B cell (primary cell): ENCODE measurements around the gene CLCN3. TPM values are rescaled to one million over a fixed set of nuclear protein-coding genes. Genes with fewer than 3 reads are reported as not detected.

ENCODE experiments used
- ATAC-seq: fragments of 200-7000 bp; cut with Tn5 transposase; one replicate; pipeline ENCODE4 v1.10.0; 2021; ENCODE audit warnings: low read depth, mild to moderate bottlenecking, moderate number of reproducible peaks, moderate library complexity
- CTCF ChIA-PET: fragments of 350-600 bp; sonication (Branson Sonifier 250); formaldehyde crosslinking; loops from one replicate; lab custom pipeline; 2021; ENCODE audit warnings: antibody characterized with exemption, inconsistent platforms; lab: Charles Lee
- POLR2A ChIA-PET: fragments of 350-600 bp; sonication (Branson Sonifier 250); formaldehyde crosslinking; loops from one replicate; lab custom pipeline; 2021; ENCODE audit warnings: antibody characterized with exemption; lab: Charles Lee
- DNase-seq: peaks from one replicate; pipeline ENCODE4 v3.0.0; 2013
- H2AFZ ChIP-seq: 2 replicates; pipeline ENCODE4 v1.6.1; 2012; ENCODE audit warnings: mild to moderate bottlenecking, low read depth, low read length; ENCODE audit not compliant: insufficient read depth, poor library complexity, severe bottlenecking
- H3K27ac ChIP-seq, 2 donors: 1 replicate in 1 of 2; 2 replicates in 1 of 2; pipeline ENCODE4 v1.5.1; 2012 to 2013; ENCODE audit warnings: low read length in 2 of 2, mild to moderate bottlenecking in 2 of 2, moderate library complexity in 1 of 2
- H3K27me3 ChIP-seq, 4 experiments: fragments of 200-600 bp in 1 of 4; sonication (generic) in 1 of 4; replicated peaks in 1 of 4; 1 replicate in 2 of 4; 2 replicates in 2 of 4; pipeline versions ENCODE4 v1.6.1 to v1.7.0; 2013 to 2016; ENCODE audit warnings: low read length in 3 of 4, mild to moderate bottlenecking in 2 of 4, mixed read lengths in 1 of 4, moderate library complexity in 1 of 4; ENCODE audit not compliant: insufficient read depth in 4 of 4, control insufficient read depth in 3 of 4; ENCODE audit errors: control extremely low read depth in 1 of 4
- H3K36me3 ChIP-seq, 2 experiments: replicated peaks in 1 of 2; 1 replicate in 1 of 2; 2 replicates in 1 of 2; pipeline versions ENCODE4 v1.6.1 to v1.7.1; 2013; ENCODE audit warnings: low read length in 1 of 2; ENCODE audit not compliant: insufficient read depth in 2 of 2, control insufficient read depth in 1 of 2; ENCODE audit errors: control extremely low read depth in 1 of 2, extremely low read depth in 1 of 2
- H3K4me1 ChIP-seq, 2 donors: fragments of 200-600 bp in 1 of 2; sonication (generic) in 1 of 2; 1 replicate in 1 of 2; 2 replicates in 1 of 2; pipeline versions ENCODE4 v1.5.1 to v1.6.1; 2013 to 2017; ENCODE audit warnings: low read length in 2 of 2; ENCODE audit not compliant: control insufficient read depth in 2 of 2, insufficient read depth in 2 of 2
- H3K4me2 ChIP-seq: replicated peaks from 2 replicates; pipeline ENCODE3; 2012; ENCODE audit warnings: mild to moderate bottlenecking, low read depth, low read length; ENCODE audit not compliant: poor library complexity, severe bottlenecking
- H3K4me3 ChIP-seq, 5 experiments: fragments of 200-600 bp in 1 of 5; sonication (generic) in 1 of 5; 1 replicate in 3 of 5; 2 replicates in 2 of 5; pipeline versions ENCODE4 v1.5.1 to v1.7.0; 2011 to 2016; ENCODE audit warnings: low read length in 4 of 5, mild to moderate bottlenecking in 4 of 5, low read depth in 2 of 5, control low read depth in 1 of 5, moderate library complexity in 1 of 5; ENCODE audit not compliant: insufficient read depth in 1 of 5; ENCODE audit errors: control extremely low read depth in 1 of 5, extremely low read depth in 1 of 5
- H3K79me2 ChIP-seq: fragments of 200-600 bp; sonication (generic); one replicate; pipeline ENCODE4 v1.6.0; 2016; ENCODE audit warnings: low read length; ENCODE audit not compliant: control insufficient read depth, insufficient read depth
- H3K9ac ChIP-seq: fragments of 200-600 bp; sonication (generic); 2 replicates; pipeline ENCODE4 v1.6.1; 2017; ENCODE audit warnings: mild to moderate bottlenecking, low read length, moderate library complexity
- H3K9me3 ChIP-seq, 3 donors: one replicate each; pipeline versions ENCODE4 v1.6.1 to v1.7.1; 2013; ENCODE audit warnings: low read length in 2 of 3; ENCODE audit not compliant: control insufficient read depth in 2 of 3, insufficient read depth in 1 of 3; ENCODE audit errors: control extremely low read depth in 1 of 3
- H4K20me1 ChIP-seq: 2 replicates; pipeline ENCODE4 v1.6.0; 2012; ENCODE audit warnings: mild to moderate bottlenecking, low read length; ENCODE audit not compliant: insufficient read depth, control insufficient read depth, poor library complexity, severe bottlenecking
- H3K27ac Mint-ChIP-seq: one replicate; pipeline ENCODE4 v1.8.0; 2021; ENCODE audit warnings: mixed read lengths
- H3K27me3 Mint-ChIP-seq: one replicate; pipeline ENCODE4 v1.8.0; 2021; ENCODE audit warnings: mixed read lengths
- H3K4me1 Mint-ChIP-seq: one replicate; pipeline ENCODE4 v1.8.0; 2021; ENCODE audit warnings: mixed read lengths
- H3K4me3 Mint-ChIP-seq: one replicate; pipeline ENCODE4 v1.8.0; 2021; ENCODE audit warnings: mixed read lengths
- H3K9me3 Mint-ChIP-seq: one replicate; pipeline ENCODE4 v1.8.0; 2022; ENCODE audit warnings: mixed read lengths; ENCODE audit not compliant: insufficient read depth
- EZH2 ChIP-seq: IDR thresholded peaks from 2 replicates; pipeline ENCODE4 v1.6.1; 2012; ENCODE audit warnings: borderline replicate concordance, low read depth, mild to moderate bottlenecking, moderate library complexity, low read length; ENCODE audit not compliant: insufficient read depth, poor library complexity, severe bottlenecking
- WGBS: methylation state at CpG from one replicate; pipeline ENCODE4 v1.1.5; 2013; ENCODE audit warnings: missing lambda C conversion rate; ENCODE audit not compliant: insufficient coverage; 5-methylcytosine and 5-hydroxymethylcytosine counted together
- intact Hi-C: fragments of 100-400 bp; cut with micrococcal nuclease; formaldehyde crosslinking; loops from one replicate; pipeline ENCODE4 v1.10.0; 2022
- polyA plus RNA-seq: library from polyadenylated mRNA; depleted of rRNA; stranded (reverse); fragments of >200 nt; gene quantifications from 2 replicates; pipeline ENCODE4 v1.2.3, GENCODE V29; 2012
- total RNA-seq, 2 donors: library from RNA; stranded (reverse); fragments of 120-200 nt in 1 of 2; gene quantifications; 1 replicate in 1 of 2; 2 replicates in 1 of 2; pipeline versions ENCODE4 v1.2.3 to v1.2.4, GENCODE V29; 2013 to 2022
- TF ChIP-seq, protein P1 (sequence below): fragments of 200-600 bp; IDR thresholded peaks from one replicate; pipeline ENCODE4 v1.8.0; 2022; ENCODE audit warnings: antibody characterized with exemption, mild to moderate bottlenecking

CLCN3 gene
- total and polyA plus RNA-seq, 2 donors (not counting 1 experiment from before 2014, with no cell fraction given): 5.0 to 32.7 TPM

DNA sequence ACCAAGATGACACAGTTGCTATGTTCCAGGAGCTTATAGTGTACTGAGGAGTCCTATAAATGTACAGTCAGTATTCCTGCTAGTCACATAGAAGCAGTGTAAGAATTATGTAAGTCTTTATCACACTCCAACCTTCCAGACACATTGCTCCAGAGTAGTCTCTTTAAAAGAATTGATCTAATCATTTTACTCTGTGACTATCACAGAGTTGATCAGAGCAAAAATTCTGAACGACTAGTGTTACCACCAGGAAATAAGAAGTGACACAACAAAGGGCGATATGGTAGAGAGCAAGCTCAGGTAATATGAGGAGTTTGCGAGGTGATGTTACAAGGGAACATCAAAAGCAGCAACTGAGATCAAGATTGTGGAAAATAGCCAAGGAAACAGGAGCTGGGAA, 146.4 kb downstream of the CLCN3 start:
- no peak overlapping the region for H3K4me3 ChIP-seq
- no peaks in the 10 kb centered on the region for H3K27me3 ChIP-seq
- no peak overlapping the region for H3K9ac ChIP-seq
- no peak overlapping the region for H3K27ac ChIP-seq
- ChIA-PET POLR2A (no interaction called here), CTCF (no interaction called here)
- no peaks in the 10 kb centered on the region for H3K9me3 ChIP-seq
- no peaks in the 10 kb centered on the region for H3K79me2 ChIP-seq
- intact Hi-C loops: loop anchor here (2.0 kb wide), 1 partner anchor 24 kb away; no protein-coding TSS in a partner anchor
- H3K9me3 Mint-ChIP-seq: peaks cover 4% of the 10 kb centered on the region
- peaks cover 2% of the 10 kb centered on the region for H3K4me1 Mint-ChIP-seq
- H3K27me3 Mint-ChIP-seq: no peaks in the 10 kb centered on the region
- H3K4me2 ChIP-seq: no peak overlapping the region
- WGBS: 94% methylated on average over 3 of the region's 3 CpGs
- H3K27ac Mint-ChIP-seq: no peak overlapping the region
- no peaks in the 10 kb centered on the region for H4K20me1 ChIP-seq
- no peak overlapping the region for H2AFZ ChIP-seq
- TF ChIP-seq, protein P1, sequence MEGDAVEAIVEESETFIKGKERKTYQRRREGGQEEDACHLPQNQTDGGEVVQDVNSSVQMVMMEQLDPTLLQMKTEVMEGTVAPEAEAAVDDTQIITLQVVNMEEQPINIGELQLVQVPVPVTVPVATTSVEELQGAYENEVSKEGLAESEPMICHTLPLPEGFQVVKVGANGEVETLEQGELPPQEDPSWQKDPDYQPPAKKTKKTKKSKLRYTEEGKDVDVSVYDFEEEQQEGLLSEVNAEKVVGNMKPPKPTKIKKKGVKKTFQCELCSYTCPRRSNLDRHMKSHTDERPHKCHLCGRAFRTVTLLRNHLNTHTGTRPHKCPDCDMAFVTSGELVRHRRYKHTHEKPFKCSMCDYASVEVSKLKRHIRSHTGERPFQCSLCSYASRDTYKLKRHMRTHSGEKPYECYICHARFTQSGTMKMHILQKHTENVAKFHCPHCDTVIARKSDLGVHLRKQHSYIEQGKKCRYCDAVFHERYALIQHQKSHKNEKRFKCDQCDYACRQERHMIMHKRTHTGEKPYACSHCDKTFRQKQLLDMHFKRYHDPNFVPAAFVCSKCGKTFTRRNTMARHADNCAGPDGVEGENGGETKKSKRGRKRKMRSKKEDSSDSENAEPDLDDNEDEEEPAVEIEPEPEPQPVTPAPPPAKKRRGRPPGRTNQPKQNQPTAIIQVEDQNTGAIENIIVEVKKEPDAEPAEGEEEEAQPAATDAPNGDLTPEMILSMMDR: no peak
- no peak for TF ChIP-seq EZH2
- no peaks in the 10 kb centered on the region for H3K4me1 ChIP-seq
- H3K36me3 ChIP-seq: no peaks in the 10 kb centered on the region
- no peak for DNase-seq
- no peak overlapping the region for H3K4me3 Mint-ChIP-seq
- no peak for ATAC-seq

DNA sequence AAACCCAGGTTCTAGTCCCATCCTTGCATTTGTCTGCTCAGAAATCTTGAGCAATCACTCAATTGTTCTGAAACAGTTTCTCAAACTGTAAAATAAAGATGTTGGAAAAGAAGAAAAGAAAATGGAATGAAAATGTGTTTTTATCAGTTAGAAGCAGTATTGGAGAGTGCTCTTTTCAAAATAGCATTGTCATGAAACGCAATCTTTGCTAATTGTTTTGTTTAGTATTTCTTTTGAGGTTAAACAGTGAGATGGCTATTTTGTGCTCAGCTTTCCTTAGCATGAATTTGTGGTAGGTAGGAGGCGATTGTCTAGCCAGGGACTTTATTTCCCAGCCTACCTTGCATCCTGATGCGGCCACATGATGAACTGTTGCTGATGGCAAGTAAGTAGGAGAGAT, 148.0 kb downstream of the CLCN3 start:
- Mint-ChIP-seq H3K9me3 (peaks cover 4% of the 10 kb centered on the region), H3K4me3 (no peak overlapping the region), H3K27me3 (peaks cover 4% of the 10 kb centered on the region), H3K4me1 (peaks cover 2% of the 10 kb centered on the region), H3K27ac (no peak overlapping the region)
- DNase-seq (no peak), ATAC-seq (no peak)
- Histone ChIP-seq H3K27ac (no peak overlapping the region), H3K4me3 (no peak overlapping the region), H4K20me1 (no peaks in the 10 kb centered on the region), H3K4me1 (no peaks in the 10 kb centered on the region), H2AFZ (no peak overlapping the region), H3K36me3 (no peaks in the 10 kb centered on the region), H3K27me3 (no peaks in the 10 kb centered on the region), H3K79me2 (no peaks in the 10 kb centered on the region), H3K9ac (no peak overlapping the region), H3K4me2 (no peak overlapping the region), H3K9me3 (no peaks in the 10 kb centered on the region)
- ChIA-PET CTCF (interaction anchor here (0.8 kb wide), 1 partner anchor 282 kb away, joined by 4 read pairs; no protein-coding TSS in a partner anchor), POLR2A (no interaction called here)
- intact Hi-C loops: no loop called here
- TF ChIP-seq, protein P1: no peak
- no peak for TF ChIP-seq EZH2
- 94% methylated on average over 2 of the region's 3 CpGs for WGBS
